ENCODE results near the gene PC. TPM values are rescaled to one million over a fixed set of nuclear protein-coding genes. Genes with fewer than 3 reads are reported as not detected.

Gene PC
- polyA plus RNA-seq, 1 donor (not counting 4 experiments of a cell fraction or from before 2014, with no cell fraction given) = 13.3 TPM

GRCh38 chr11:66868726-66869566, 89.2 kb downstream of the PC start:
- Histone ChIP-seq H3K27me3 (ENCODE audit: control insufficient read depth, extremely low read depth, insufficient read depth, low read length) (no peaks in the 10 kb centered on the region), H3K4me3 (ENCODE audit: control insufficient read depth in 2 of 3, extremely low read depth in 1 of 3, insufficient read depth in 2 of 3, low read depth in 1 of 3, low read length in 3 of 3) (no peak overlapping the region), H3K79me2 (ENCODE audit: control insufficient read depth, insufficient read depth, low read length) (no peaks in the 10 kb centered on the region), H3K27ac (ENCODE audit: control insufficient read depth, insufficient read depth, low read length) (no peak overlapping the region), H3K9me1 (ENCODE audit: control insufficient read depth, extremely low read depth, insufficient read depth, low read length) (no peaks in the 10 kb centered on the region), H3K4me1 (ENCODE audit: control insufficient read depth, extremely low read depth, insufficient read depth, low read length) (peaks cover 10% of the 10 kb centered on the region), H3K9ac (ENCODE audit: control insufficient read depth, extremely low read depth, insufficient read depth, low read length) (no peak overlapping the region), H3K9me3 (ENCODE audit: control insufficient read depth, low read depth, low read length) (no peaks in the 10 kb centered on the region), H2AFZ (ENCODE audit: control insufficient read depth, low read length) (no peak overlapping the region), H4K20me1 (ENCODE audit: control insufficient read depth, extremely low read depth, insufficient read depth, low read length) (peaks cover 6% of the 10 kb centered on the region), H3K36me3 (ENCODE audit: control insufficient read depth in 2 of 2, extremely low read depth in 1 of 2, insufficient read depth in 2 of 2, low read length in 2 of 2) (peaks cover 29 to 35% of the 10 kb centered on the region in 2 experiments), H3K4me2 (ENCODE audit: control insufficient read depth, extremely low read depth, insufficient read depth, low read depth, low read length) (no peak overlapping the region)
- FAIRE-seq = no peak
- DNase-seq (ENCODE audit: low read depth, low spot score) = no peak
- TF ChIP-seq CTCF (optimal IDR thresholded peaks at IDR 0.05 in 1 of 3, IDR thresholded peaks at IDR 0.05 in 1 of 3, conservative IDR thresholded peaks at IDR 0.05 in 1 of 3; ENCODE audit: extremely low read depth in 1 of 3, insufficient read depth in 2 of 3, low read length in 3 of 3) (peak; percentile 13 to 65 (median 39)), EZH2 (IDR thresholded peaks at IDR 0.05; ENCODE audit: low read length) (no peak)
- dilution Hi-C loops (cut with MboI; ENCODE audit: extremely low pct_ligation_motif_present, low sequenced_read_pairs) = no loop called here

- Histone ChIP-seq H3K4me3 (ENCODE audit: control insufficient read depth in 2 of 3, extremely low read depth in 1 of 3, insufficient read depth in 2 of 3, low read depth in 1 of 3, low read length in 3 of 3) (no peak overlapping the region), H3K36me3 (ENCODE audit: control insufficient read depth in 2 of 2, extremely low read depth in 1 of 2, insufficient read depth in 2 of 2, low read length in 2 of 2) (peaks cover 32 to 35% of the 10 kb centered on the region in 2 experiments), H3K9me1 (ENCODE audit: control insufficient read depth, extremely low read depth, insufficient read depth, low read length) (no peaks in the 10 kb centered on the region), H4K20me1 (ENCODE audit: control insufficient read depth, extremely low read depth, insufficient read depth, low read length) (peaks cover 6% of the 10 kb centered on the region), H3K9me3 (ENCODE audit: control insufficient read depth, low read depth, low read length) (no peaks in the 10 kb centered on the region), H3K79me2 (ENCODE audit: control insufficient read depth, insufficient read depth, low read length) (no peaks in the 10 kb centered on the region), H2AFZ (ENCODE audit: control insufficient read depth, low read length) (no peak overlapping the region), H3K9ac (ENCODE audit: control insufficient read depth, extremely low read depth, insufficient read depth, low read length) (no peak overlapping the region), H3K4me2 (ENCODE audit: control insufficient read depth, extremely low read depth, insufficient read depth, low read depth, low read length) (no peak overlapping the region), H3K4me1 (ENCODE audit: control insufficient read depth, extremely low read depth, insufficient read depth, low read length) (peaks cover 17% of the 10 kb centered on the region), H3K27ac (ENCODE audit: control insufficient read depth, insufficient read depth, low read length) (no peak overlapping the region), H3K27me3 (ENCODE audit: control insufficient read depth, extremely low read depth, insufficient read depth, low read length) (no peaks in the 10 kb centered on the region)
- no peak for TF ChIP-seq CTCF (optimal IDR thresholded peaks at IDR 0.05 in 1 of 3, IDR thresholded peaks at IDR 0.05 in 1 of 3, conservative IDR thresholded peaks at IDR 0.05 in 1 of 3; ENCODE audit: extremely low read depth in 1 of 3, insufficient read depth in 2 of 3, low read length in 3 of 3)
- TF ChIP-seq EZH2 (IDR thresholded peaks at IDR 0.05; ENCODE audit: low read length) = no peak
- DNase-seq (ENCODE audit: low read depth, low spot score) = no peak
- FAIRE-seq = no peak
- dilution Hi-C loops (cut with MboI; ENCODE audit: extremely low pct_ligation_motif_present, low sequenced_read_pairs) = no loop called here
Observed at GRCh38 chr11:66868082-66868725, 90.0 kb downstream of the PC start.
